H9 (cell line): ENCODE results near the gene B9D1. TPM values are rescaled to one million over a fixed set of nuclear protein-coding genes. Genes with fewer than 3 reads are reported as not detected.

Experiments
- DNase-seq: peaks from one replicate; pipeline ENCODE4 v3.0.0-alpha.2; 2017
- H2AFZ ChIP-seq: one replicate; pipeline ENCODE4 v1.6.1; 2013; ENCODE audit warnings: mild to moderate bottlenecking, low read length, control low read depth, moderate library complexity
- H2AK5ac ChIP-seq: 2 replicates; pipeline ENCODE4 v1.6.1; 2013; ENCODE audit warnings: low read length, control low read depth, mixed read lengths; ENCODE audit not compliant: insufficient read length
- H2BK120ac ChIP-seq: one replicate; pipeline ENCODE4 v1.6.1; 2013; ENCODE audit warnings: low read depth, mild to moderate bottlenecking, low read length, control low read depth, inconsistent platforms; ENCODE audit not compliant: poor library complexity, severe bottlenecking
- H2BK12ac ChIP-seq: 2 replicates; pipeline ENCODE4 v1.6.1; 2013; ENCODE audit warnings: low read length, control low read depth, mixed read lengths, low read depth; ENCODE audit not compliant: insufficient read length
- H2BK15ac ChIP-seq: 2 replicates; pipeline ENCODE4 v1.6.1; 2013; ENCODE audit warnings: low read depth, low read length, control low read depth
- H2BK20ac ChIP-seq: one replicate; pipeline ENCODE4 v1.6.1; 2013; ENCODE audit warnings: low read depth, mild to moderate bottlenecking, low read length, control low read depth, inconsistent platforms; ENCODE audit not compliant: poor library complexity, severe bottlenecking
- H2BK5ac ChIP-seq: 2 replicates; pipeline ENCODE4 v1.6.1; 2013; ENCODE audit warnings: low read length, control low read depth, mixed read lengths; ENCODE audit not compliant: insufficient read length
- H3K14ac ChIP-seq: 2 replicates; pipeline ENCODE4 v1.6.1; 2013; ENCODE audit warnings: low read length, control low read depth; ENCODE audit not compliant: insufficient read depth
- H3K18ac ChIP-seq: 2 replicates; pipeline ENCODE4 v1.6.1; 2013; ENCODE audit warnings: low read depth, mild to moderate bottlenecking, mixed read lengths, low read length, control low read depth; ENCODE audit not compliant: insufficient read length
- H3K23ac ChIP-seq: 2 replicates; pipeline ENCODE4 v1.6.1; 2013; ENCODE audit warnings: low read length, control low read depth, mixed read lengths, low read depth; ENCODE audit not compliant: insufficient read length
- H3K23me2 ChIP-seq: 2 replicates; pipeline ENCODE4 v1.6.1; 2013; ENCODE audit warnings: low read depth, mild to moderate bottlenecking, mixed read lengths, low read length, control low read depth; ENCODE audit not compliant: insufficient read length, poor library complexity, severe bottlenecking
- H3K27ac ChIP-seq: 2 replicates; pipeline ENCODE4 v1.5.1; 2013; ENCODE audit warnings: low read length, control low read depth, mixed read lengths, low read depth; ENCODE audit not compliant: insufficient read length
- H3K27me3 ChIP-seq: 2 replicates; pipeline ENCODE4 v1.6.1; 2013; ENCODE audit warnings: low read length, control low read depth, inconsistent platforms; ENCODE audit not compliant: insufficient read depth
- H3K4ac ChIP-seq: 2 replicates; pipeline ENCODE4 v1.6.1; 2013; ENCODE audit warnings: low read depth, mild to moderate bottlenecking, control low read depth, inconsistent platforms, low read length, moderate library complexity
- H3K4me1 ChIP-seq: 2 replicates; pipeline ENCODE4 v1.6.1; 2013; ENCODE audit warnings: low read length, control low read depth, inconsistent platforms; ENCODE audit not compliant: insufficient read depth
- H3K4me2 ChIP-seq: 2 replicates; pipeline ENCODE4 v1.6.1; 2013; ENCODE audit warnings: low read length, control low read depth, mixed read lengths; ENCODE audit not compliant: insufficient read length, insufficient read depth
- H3K56ac ChIP-seq: 2 replicates; pipeline ENCODE4 v1.6.1; 2013; ENCODE audit warnings: low read depth, mild to moderate bottlenecking, mixed read lengths, low read length, control low read depth; ENCODE audit not compliant: insufficient read length
- H3K79me1 ChIP-seq: 2 replicates; pipeline ENCODE4 v1.6.1; 2013; ENCODE audit warnings: low read depth, mild to moderate bottlenecking, moderate library complexity, low read length, control low read depth, inconsistent platforms; ENCODE audit not compliant: insufficient read depth, poor library complexity, severe bottlenecking
- H3K79me2 ChIP-seq: 2 replicates; pipeline ENCODE4 v1.6.1; 2013; ENCODE audit warnings: low read length, control low read depth, inconsistent platforms; ENCODE audit not compliant: insufficient read depth
- H3K9ac ChIP-seq: 2 replicates; pipeline ENCODE4 v1.6.1; 2013; ENCODE audit warnings: low read length, control low read depth, mixed read lengths; ENCODE audit not compliant: insufficient read length; ENCODE audit errors: extremely low read depth
- H3K9me3 ChIP-seq: one replicate; pipeline ENCODE4 v1.6.1; 2013; ENCODE audit warnings: low read depth, low read length, inconsistent platforms; ENCODE audit not compliant: control insufficient read depth
- H3T11ph ChIP-seq: one replicate; pipeline ENCODE4 v1.6.1; 2013; ENCODE audit warnings: mild to moderate bottlenecking, low read length, control low read depth, inconsistent platforms
- H4K20me1 ChIP-seq: one replicate; pipeline ENCODE4 v1.6.1; 2013; ENCODE audit not compliant: control insufficient read depth, insufficient read length, insufficient read depth
- H4K5ac ChIP-seq: 2 replicates; pipeline ENCODE4 v1.6.1; 2013; ENCODE audit warnings: low read depth, mild to moderate bottlenecking, mixed read lengths, low read length, control low read depth; ENCODE audit not compliant: insufficient read length
- H4K8ac ChIP-seq: replicated peaks from 2 replicates; pipeline ENCODE4 v1.6.1; 2013; ENCODE audit warnings: low read length, control low read depth, mixed read lengths, low read depth; ENCODE audit not compliant: insufficient read length
- H4K91ac ChIP-seq: 2 replicates; pipeline ENCODE4 v1.6.1; 2013; ENCODE audit warnings: low read depth, mild to moderate bottlenecking, moderate library complexity, mixed read lengths, low read length, control low read depth; ENCODE audit not compliant: insufficient read length
- H3K27ac Mint-ChIP-seq, 3 experiments: 2 replicates in 2 of 3; 3 replicates in 1 of 3; pipeline ENCODE4 v1.8.0; 2020 to 2021; ENCODE audit warnings: mixed read lengths in 3 of 3, mild to moderate bottlenecking in 1 of 3, moderate library complexity in 1 of 3
- H3K27me3 Mint-ChIP-seq: 2 replicates; pipeline ENCODE4 v1.8.0; 2021; ENCODE audit warnings: low read depth, mild to moderate bottlenecking, moderate library complexity, mixed read lengths
- H3K36me3 Mint-ChIP-seq, 3 experiments: 2 replicates in 2 of 3; 3 replicates in 1 of 3; pipeline ENCODE4 v1.8.0; 2020 to 2021; ENCODE audit warnings: low read depth in 3 of 3, mixed read lengths in 3 of 3; ENCODE audit not compliant: insufficient read depth in 1 of 3
- H3K4me1 Mint-ChIP-seq, 2 experiments: 2 replicates each; pipeline ENCODE4 v1.8.0; 2020; ENCODE audit warnings: mixed read lengths in 2 of 2
- H3K4me3 Mint-ChIP-seq, 2 experiments: 2 replicates in 1 of 2; 3 replicates in 1 of 2; pipeline ENCODE4 v1.8.0; 2020 to 2021; ENCODE audit warnings: mild to moderate bottlenecking in 2 of 2, mixed read lengths in 2 of 2, moderate library complexity in 1 of 2
- H3K9me3 Mint-ChIP-seq, 2 experiments: 2 replicates in 1 of 2; 3 replicates in 1 of 2; pipeline ENCODE4 v1.8.0; 2020; ENCODE audit warnings: mild to moderate bottlenecking in 2 of 2, mixed read lengths in 2 of 2, moderate library complexity in 1 of 2
- WGBS: extraction: QIAGEN DNeasy Blood & Tissue Kit; methylation state at CpG from one replicate; pipeline ENCODE4 v1.1.7; 2013; ENCODE audit warnings: missing lambda C conversion rate, low lambda C conversion rate, mixed read lengths; ENCODE audit not compliant: insufficient read length; ENCODE audit errors: extremely low coverage; 5-methylcytosine and 5-hydroxymethylcytosine counted together
- total RNA-seq: library from RNA; stranded (reverse); gene quantifications from 2 replicates; pipeline ENCODE4 v1.2.1, GENCODE V29; 2021
- TF ChIP-seq, protein P1 (sequence below): fragments of 200-600 bp; sonication (generic); conservative IDR thresholded peaks from 3 replicates; pipeline ENCODE4 v1.8.0; 2021; ENCODE audit warnings: antibody characterized with exemption, mild to moderate bottlenecking

The B9D1 gene
- total RNA-seq, 1 experiment from 2014 or later: 30.4 TPM

DNA sequence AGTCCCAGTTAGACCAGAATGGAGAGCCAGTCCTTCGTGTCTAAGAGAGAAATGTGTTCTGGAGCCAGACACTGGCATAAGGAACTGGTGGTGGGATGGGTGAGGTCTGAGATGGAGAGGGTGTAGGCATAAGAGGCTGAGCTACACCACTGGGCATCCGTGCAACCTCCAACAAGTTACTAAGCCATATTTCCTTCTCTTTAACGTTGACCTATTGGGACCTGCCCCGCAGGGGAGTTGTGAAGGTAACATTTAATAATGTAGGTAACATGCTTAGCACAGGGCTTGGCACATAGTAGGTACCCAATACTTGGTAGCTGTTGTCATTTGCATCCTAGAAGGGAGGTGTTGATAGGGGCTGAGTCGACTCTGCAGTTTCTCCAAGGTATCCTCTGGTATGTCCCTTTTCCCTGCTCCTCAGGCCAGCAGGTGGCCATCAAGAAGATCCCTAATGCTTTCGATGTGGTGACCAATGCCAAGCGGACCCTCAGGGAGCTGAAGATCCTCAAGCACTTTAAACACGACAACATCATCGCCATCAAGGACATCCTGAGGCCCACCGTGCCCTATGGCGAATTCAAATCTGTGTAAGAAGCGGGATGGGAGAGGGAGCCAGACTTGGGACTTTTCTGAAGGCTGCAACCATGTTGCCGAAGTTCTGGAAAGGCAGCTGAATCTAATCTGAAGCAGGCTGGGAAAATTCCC lies 17.0 kb upstream of the B9D1 start:
- no peaks in the 10 kb centered on the region for H3K9me3 Mint-ChIP-seq
- peaks cover 17 to 26% of the 10 kb centered on the region in 2 experiments for H3K4me1 Mint-ChIP-seq
- H3K9me3 ChIP-seq: no peaks in the 10 kb centered on the region
- H2AFZ ChIP-seq: no peak overlapping the region
- H3K27me3 ChIP-seq: no peaks in the 10 kb centered on the region
- no peak overlapping the region for H4K91ac ChIP-seq
- TF ChIP-seq, protein P1, sequence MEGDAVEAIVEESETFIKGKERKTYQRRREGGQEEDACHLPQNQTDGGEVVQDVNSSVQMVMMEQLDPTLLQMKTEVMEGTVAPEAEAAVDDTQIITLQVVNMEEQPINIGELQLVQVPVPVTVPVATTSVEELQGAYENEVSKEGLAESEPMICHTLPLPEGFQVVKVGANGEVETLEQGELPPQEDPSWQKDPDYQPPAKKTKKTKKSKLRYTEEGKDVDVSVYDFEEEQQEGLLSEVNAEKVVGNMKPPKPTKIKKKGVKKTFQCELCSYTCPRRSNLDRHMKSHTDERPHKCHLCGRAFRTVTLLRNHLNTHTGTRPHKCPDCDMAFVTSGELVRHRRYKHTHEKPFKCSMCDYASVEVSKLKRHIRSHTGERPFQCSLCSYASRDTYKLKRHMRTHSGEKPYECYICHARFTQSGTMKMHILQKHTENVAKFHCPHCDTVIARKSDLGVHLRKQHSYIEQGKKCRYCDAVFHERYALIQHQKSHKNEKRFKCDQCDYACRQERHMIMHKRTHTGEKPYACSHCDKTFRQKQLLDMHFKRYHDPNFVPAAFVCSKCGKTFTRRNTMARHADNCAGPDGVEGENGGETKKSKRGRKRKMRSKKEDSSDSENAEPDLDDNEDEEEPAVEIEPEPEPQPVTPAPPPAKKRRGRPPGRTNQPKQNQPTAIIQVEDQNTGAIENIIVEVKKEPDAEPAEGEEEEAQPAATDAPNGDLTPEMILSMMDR: no peak
- peak overlapping the region; percentile 75 for H3K4me2 ChIP-seq
- WGBS: no CpG with 5 or more reads among the region's 13 CpGs
- H3K79me2 ChIP-seq: peaks cover 4% of the 10 kb centered on the region; the same call in 1 of the 2 replicates
- H3K4me3 Mint-ChIP-seq: peak overlapping the region; percentile 97 to 98
- peak overlapping the region; percentile 65 for H3K9ac ChIP-seq
- H4K8ac ChIP-seq: no peak overlapping the region
- no peak overlapping the region for H3K4ac ChIP-seq
- H2BK5ac ChIP-seq: no peak overlapping the region
- no peak overlapping the region for H2BK20ac ChIP-seq
- H3K4me1 ChIP-seq: no peaks in the 10 kb centered on the region
- H2BK120ac ChIP-seq: no peak overlapping the region
- H3K23ac ChIP-seq: no peak overlapping the region
- no peak overlapping the region for H3K14ac ChIP-seq
- H3K23me2 ChIP-seq: peaks cover 7% of the 10 kb centered on the region
- no peak overlapping the region for H2BK12ac ChIP-seq
- H4K5ac ChIP-seq: no peak overlapping the region
- H3K79me1 ChIP-seq: peaks cover 6% of the 10 kb centered on the region
- H3K27ac Mint-ChIP-seq: peak overlapping the region in 2 of 3 experiments; percentile 94 to 95; a peak in 2 of 7 replicates
- no peak overlapping the region for H3K18ac ChIP-seq
- H3K27me3 Mint-ChIP-seq: no peaks in the 10 kb centered on the region
- H3K36me3 Mint-ChIP-seq: peaks cover 33 to 56% (median 52%) of the 10 kb centered on the region in 3 experiments
- DNase-seq: no peak
- no peak overlapping the region for H3K56ac ChIP-seq
- no peak overlapping the region for H3T11ph ChIP-seq
- H3K27ac ChIP-seq: no peak overlapping the region
- no peak overlapping the region for H2AK5ac ChIP-seq
- no peak overlapping the region for H2BK15ac ChIP-seq
- H4K20me1 ChIP-seq: no peaks in the 10 kb centered on the region
